Activated CD4-positive, alpha-beta T cell treated with anti-CD3 and anti-CD28 coated beads, Interleukin-10, Interleukin-2, amounts not matched to agents 100 ng/mL and 50 ng/mL, durations not matched to agents 16 hours and 8 hours (primary cell): ENCODE measurements around the gene AXDND1.

Experiments
- DNase-seq: peaks from one replicate; pipeline ENCODE4 v3.0.0-alpha.2; 2020

The AXDND1 gene

GRCh38 chr1:179583771-179584320 lies 218.1 kb downstream of the AXDND1 start:
- no peak for DNase-seq

- peak; percentile 24 for DNase-seq
Measured at GRCh38 chr1:179586107-179586823, 220.5 kb downstream of the AXDND1 start.

GRCh38 chr1:179587336-179587735 lies 221.6 kb downstream of the AXDND1 start:
- no peak for DNase-seq

- DNase-seq: no peak
Measured at GRCh38 chr1:179588425-179589024, 222.8 kb downstream of the AXDND1 start.

- DNase-seq: no peak
Measured at GRCh38 chr1:179589509-179589908, 223.7 kb downstream of the AXDND1 start.

- no peak for DNase-seq
Measured at GRCh38 chr1:179590671-179591070, 224.9 kb downstream of the AXDND1 start.

GRCh38 chr1:179591253-179591591 lies 225.5 kb downstream of the AXDND1 start:
- DNase-seq: no peak

GRCh38 chr1:179591592-179592580 lies 226.1 kb downstream of the AXDND1 start, which contains the start of gene TDRD5:
TSS of gene TDRD5 (plus strand) at chr1:179591832. CDS start at chr1:179592616, 784 bp downstream.
- DNase-seq: no peak

- DNase-seq: no peak
Measured at GRCh38 chr1:179598631-179599030, 232.9 kb downstream of the AXDND1 start.

GRCh38 chr1:179599623-179600249 lies 234.0 kb downstream of the AXDND1 start:
- DNase-seq: peak; percentile 23

- DNase-seq: no peak
Measured at GRCh38 chr1:179601093-179601492, 235.3 kb downstream of the AXDND1 start.
